ENCODE measurements around the gene PLEKHB2.
"Not testable (repeated sequence)": the region's sequence is repeated elsewhere in the genome, so short reads cannot be mapped to it uniquely, and the experiment has no call there.

Gene PLEKHB2

GRCh38 chr2:131146749-131147148, 41.6 kb downstream of the PLEKHB2 start:
- DNase-seq: no peak

- DNase-seq: no peak
Observed at GRCh38 chr2:131148426-131148825, 43.3 kb downstream of the PLEKHB2 start.

- not testable (repeated sequence) for DNase-seq
Observed at GRCh38 chr2:131150109-131150508, 45.0 kb downstream of the PLEKHB2 start.

GRCh38 chr2:131151398-131151797, 46.3 kb downstream of the PLEKHB2 start:
- DNase-seq: no peak

- DNase-seq: no peak
Observed at GRCh38 chr2:131152074-131152473, 46.9 kb downstream of the PLEKHB2 start.

GRCh38 chr2:131153529-131153928, 48.4 kb downstream of the PLEKHB2 start:
- DNase-seq: no peak

- DNase-seq: peak; percentile 70
Observed at GRCh38 chr2:131154071-131154531, 49.0 kb downstream of the PLEKHB2 start.

- no peak for DNase-seq
Observed at GRCh38 chr2:131154647-131155046, 49.5 kb downstream of the PLEKHB2 start.

GRCh38 chr2:131155208-131155855, 50.2 kb downstream of the PLEKHB2 start:
- no peak for DNase-seq

- DNase-seq: no peak
Observed at GRCh38 chr2:131156452-131157149, 51.5 kb downstream of the PLEKHB2 start.

GRCh38 chr2:131165562-131165961, 60.4 kb downstream of the PLEKHB2 start:
- not testable (repeated sequence) for DNase-seq

GRCh38 chr2:131168538-131168937, 63.4 kb downstream of the PLEKHB2 start:
- no peak for DNase-seq

GRCh38 chr2:131178050-131178449, 72.9 kb downstream of the PLEKHB2 start:
- DNase-seq: not testable (repeated sequence)

GRCh38 chr2:131178721-131179418, 73.7 kb downstream of the PLEKHB2 start:
- DNase-seq: not testable (repeated sequence)

- not testable (repeated sequence) for DNase-seq
Observed at GRCh38 chr2:131181451-131181850, 76.3 kb downstream of the PLEKHB2 start.

- DNase-seq: not testable (repeated sequence)
Observed at GRCh38 chr2:131193421-131193820, 88.3 kb downstream of the PLEKHB2 start.

GRCh38 chr2:131196186-131196585, 91.0 kb downstream of the PLEKHB2 start:
- not testable (repeated sequence) for DNase-seq

Data from CD4-positive, alpha-beta T cell treated with Interleukin-17A for 4 hours (primary cell).